IMR-90 (cell line): ENCODE data around the gene CMSS1. TPM values are rescaled to one million over a fixed set of nuclear protein-coding genes. Genes with fewer than 3 reads are reported as not detected.
A peak's percentile ranks its signal among the peaks of the same experiment; 100 is the strongest.

Experiments
- ATAC-seq: fragments of 200-7000 bp; cut with Tn5 transposase; 2 replicates; pipeline ENCODE4 v1.9.1; 2020; ENCODE audit warnings: low read depth, mild to moderate bottlenecking, moderate library complexity
- BruUV-seq: library from RNA; stranded (reverse); fragments of 400-500 nt; replicated peaks from 2 replicates; lab custom pipeline; 2021; lab: Mats Ljungman, UMichigan
- CTCF ChIA-PET: fragments of 300-600 bp; formaldehyde crosslinking; extraction: SDS; loops from one replicate; lab custom pipeline; 2021; ENCODE audit warnings: antibody characterized with exemption; lab: Yijun Ruan, JAX
- POLR2A ChIA-PET: fragments of 300-600 bp; sonication (Branson Sonifier 250); formaldehyde crosslinking; loops from one replicate; lab custom pipeline; 2022; ENCODE audit warnings: antibody characterized with exemption; ENCODE audit not compliant: unreplicated experiment; lab: Charles Lee
- DNase-seq: peaks from one replicate; pipeline ENCODE4 v3.0.0; 2013
- H2AFZ ChIP-seq: replicated peaks from 2 replicates; pipeline ENCODE3; 2013; ENCODE audit warnings: low read length, mild to moderate bottlenecking; ENCODE audit not compliant: poor library complexity
- H2AK5ac ChIP-seq: 2 replicates; pipeline ENCODE4 v1.6.1; 2013; ENCODE audit warnings: low read depth, low read length, inconsistent platforms
- H2AK9ac ChIP-seq: replicated peaks from 2 replicates; pipeline ENCODE3; 2013; ENCODE audit warnings: mild to moderate bottlenecking, low read depth, low read length, moderate library complexity; ENCODE audit not compliant: poor library complexity
- H2BK120ac ChIP-seq: 2 replicates; pipeline ENCODE4 v1.6.1; 2013; ENCODE audit warnings: low read depth, low read length, inconsistent platforms
- H2BK15ac ChIP-seq: 3 replicates; pipeline ENCODE4 v1.6.1; 2013; ENCODE audit warnings: low read depth, low read length, inconsistent platforms
- H2BK20ac ChIP-seq: 2 replicates; pipeline ENCODE4 v1.6.1; 2013; ENCODE audit warnings: low read depth, mild to moderate bottlenecking, inconsistent platforms, low read length, moderate library complexity
- H2BK5ac ChIP-seq: 2 replicates; pipeline ENCODE4 v1.6.1; 2013; ENCODE audit warnings: mild to moderate bottlenecking, low read depth, low read length, inconsistent platforms; ENCODE audit not compliant: poor library complexity, severe bottlenecking
- H3K14ac ChIP-seq: replicated peaks from 2 replicates; pipeline ENCODE4 v1.6.1; 2013; ENCODE audit warnings: low read depth, low read length, inconsistent platforms
- H3K18ac ChIP-seq: 2 replicates; pipeline ENCODE4 v1.6.1; 2013; ENCODE audit warnings: low read depth, low read length, control low read depth
- H3K23ac ChIP-seq: 2 replicates; pipeline ENCODE4 v1.6.1; 2013; ENCODE audit warnings: low read depth, low read length, inconsistent platforms
- H3K27ac ChIP-seq: 2 replicates; pipeline ENCODE4 v1.5.1; 2013; ENCODE audit warnings: mild to moderate bottlenecking, control low read depth, low read length; ENCODE audit not compliant: insufficient read depth
- H3K27me3 ChIP-seq: 2 replicates; pipeline ENCODE4 v1.6.1; 2013; ENCODE audit warnings: low read length; ENCODE audit not compliant: control insufficient read depth, insufficient read depth
- H3K36me3 ChIP-seq: 2 replicates; pipeline ENCODE4 v1.6.1; 2013; ENCODE audit warnings: low read length, mixed read lengths; ENCODE audit not compliant: control insufficient read depth, insufficient read depth
- H3K4ac ChIP-seq: 2 replicates; pipeline ENCODE4 v1.6.1; 2013; ENCODE audit warnings: low read depth, low read length, inconsistent platforms
- H3K4me1 ChIP-seq: 2 replicates; pipeline ENCODE4 v1.6.1; 2013; ENCODE audit warnings: low read length, mixed read lengths; ENCODE audit not compliant: control insufficient read depth, insufficient read depth
- H3K4me2 ChIP-seq: 2 replicates; pipeline ENCODE4 v1.6.1; 2013; ENCODE audit warnings: low read depth, mild to moderate bottlenecking, control low read depth, low read length, moderate library complexity
- H3K4me3 ChIP-seq: 2 replicates; pipeline ENCODE4 v1.5.1; 2013; ENCODE audit warnings: low read depth, mild to moderate bottlenecking, control low read depth, low read length, moderate library complexity; ENCODE audit not compliant: insufficient read depth
- H3K56ac ChIP-seq: 2 replicates; pipeline ENCODE4 v1.6.1; 2013; ENCODE audit warnings: low read length, inconsistent platforms; ENCODE audit not compliant: insufficient read depth; ENCODE audit errors: extremely low read depth
- H3K79me1 ChIP-seq, 2 experiments: 2 replicates each; pipeline ENCODE4 v1.6.1; 2013; ENCODE audit warnings: low read length in 2 of 2, inconsistent platforms in 1 of 2, low read depth in 1 of 2
- H3K9ac ChIP-seq: 2 replicates; pipeline ENCODE4 v1.6.1; 2013; ENCODE audit warnings: low read depth, low read length, control low read depth
- H3K9me1 ChIP-seq: 2 replicates; pipeline ENCODE4 v1.6.1; 2013; ENCODE audit warnings: low read length, inconsistent platforms; ENCODE audit not compliant: insufficient read depth
- H3K9me3 ChIP-seq: 2 replicates; pipeline ENCODE4 v1.6.1; 2013; ENCODE audit warnings: low read length; ENCODE audit not compliant: control insufficient read depth, insufficient read depth
- H4K20me1 ChIP-seq: 2 replicates; pipeline ENCODE4 v1.6.1; 2013; ENCODE audit warnings: low read length, inconsistent platforms; ENCODE audit not compliant: insufficient read depth
- H4K5ac ChIP-seq: 2 replicates; pipeline ENCODE4 v1.6.1; 2013; ENCODE audit warnings: mild to moderate bottlenecking, low read depth, low read length, control low read depth
- H4K8ac ChIP-seq, 2 experiments: 2 replicates each; pipeline ENCODE4 v1.6.1; 2013; ENCODE audit warnings: low read depth in 2 of 2, low read length in 2 of 2, control low read depth in 1 of 2, inconsistent platforms in 1 of 2
- H4K91ac ChIP-seq: 2 replicates; pipeline ENCODE4 v1.6.1; 2013; ENCODE audit warnings: low read depth, low read length, inconsistent platforms; ENCODE audit not compliant: insufficient read depth
- BHLHE40 ChIP-seq: fragments of 150-350 bp; IDR thresholded peaks from 2 replicates; pipeline ENCODE4 v1.6.1; 2016; ENCODE audit warnings: mild to moderate bottlenecking, low read depth, low read length
- CEBPB ChIP-seq: IDR thresholded peaks from 2 replicates; pipeline ENCODE4 v1.6.1; 2012; ENCODE audit warnings: low read depth, low read length, improper control_type of control experiment
- CHD1 ChIP-seq: IDR thresholded peaks from 2 replicates; pipeline ENCODE4 v1.6.1; 2012; ENCODE audit warnings: low read depth, low read length, improper control_type of control experiment
- FOS ChIP-seq: fragments of 150-350 bp; IDR thresholded peaks from 2 replicates; pipeline ENCODE4 v1.6.1; 2016; ENCODE audit warnings: low read depth, low read length
- MAFK ChIP-seq: IDR thresholded peaks from 2 replicates; pipeline ENCODE4 v1.6.1; 2012; ENCODE audit warnings: low read depth, low read length, improper control_type of control experiment
- MAZ ChIP-seq: IDR thresholded peaks from 2 replicates; pipeline ENCODE4 v1.6.1; 2012; ENCODE audit warnings: low read depth, mild to moderate bottlenecking, low read length, improper control_type of control experiment, moderate library complexity, borderline replicate concordance
- MXI1 ChIP-seq: IDR thresholded peaks from 2 replicates; pipeline ENCODE4 v1.6.1; 2012; ENCODE audit warnings: low read depth, mild to moderate bottlenecking, low read length, moderate library complexity, borderline replicate concordance
- NFE2L2 ChIP-seq: fragments of 150-350 bp; IDR thresholded peaks from 2 replicates; pipeline ENCODE4 v1.6.1; 2016; ENCODE audit warnings: low read depth, mild to moderate bottlenecking, low read length
- POLR2A ChIP-seq: IDR thresholded peaks from 2 replicates; pipeline ENCODE4 v1.6.1; 2012; ENCODE audit warnings: mild to moderate bottlenecking, low read depth, low read length
- RAD21 ChIP-seq: IDR thresholded peaks from 2 replicates; pipeline ENCODE4 v1.6.1; 2012; ENCODE audit warnings: low read length, improper control_type of control experiment
- RFX5 ChIP-seq: IDR thresholded peaks from 2 replicates; pipeline ENCODE4 v1.8.0; 2012; ENCODE audit warnings: low read depth, mild to moderate bottlenecking, low read length, moderate library complexity
- WGBS, 2 experiments: methylation state at CpG; one replicate each; pipeline versions ENCODE4 v1.1.5 to v1.1.7; 2013; ENCODE audit warnings: missing lambda C conversion rate in 2 of 2; ENCODE audit not compliant: insufficient read length in 1 of 2; ENCODE audit errors: extremely low coverage in 2 of 2; 5-methylcytosine and 5-hydroxymethylcytosine counted together
- dilution Hi-C: fragments of 300-500 bp; cut with HindIII; formaldehyde crosslinking; loops from one replicate; pipeline ENCODE4 v1.14.3; 2018; ENCODE audit warnings: low sequenced_read_pairs; ENCODE audit not compliant: unreplicated experiment
- in situ Hi-C: fragments of 300-500 bp; cut with MboI; formaldehyde crosslinking; loops from 3 replicates; pipeline ENCODE4 v1.14.3; 2019; ENCODE audit warnings: low sequenced_read_pairs, inconsistent platforms, mixed read lengths
- intact Hi-C: fragments of 100-400 bp; cut with micrococcal nuclease; formaldehyde crosslinking; loops from 2 replicates; pipeline ENCODE4 v1.10.0; 2022
- polyA plus RNA-seq, 3 experiments: library from polyadenylated mRNA; depleted of rRNA; stranded (reverse); fragments of >200 nt; gene quantifications; 2 replicates each; pipeline ENCODE4 v1.2.3, GENCODE V29; 2012; ENCODE audit warnings: low replicate concordance in 1 of 3
- total RNA-seq: library from RNA; depleted of rRNA; stranded (reverse); fragments of >200 nt; gene quantifications from 2 replicates; pipeline ENCODE4 v1.2.3, GENCODE V29; 2012
- TF ChIP-seq, protein P1 (sequence below): fragments of 150-350 bp; IDR thresholded peaks from 2 replicates; pipeline ENCODE4 v1.6.1; 2016; ENCODE audit warnings: low read depth, mild to moderate bottlenecking, low read length, moderate library complexity, borderline replicate concordance
- TF ChIP-seq, protein P2 (sequence below): fragments of 150-350 bp; IDR thresholded peaks from 2 replicates; pipeline ENCODE4 v1.6.1; 2017; ENCODE audit warnings: mild to moderate bottlenecking, antibody characterized with exemption, low read length, low read depth

CMSS1 gene
- total and polyA plus RNA-seq, 2 of the 4 experiments (the other 2 are of a cell fraction): 12.5 to 13.6 TPM

DNA sequence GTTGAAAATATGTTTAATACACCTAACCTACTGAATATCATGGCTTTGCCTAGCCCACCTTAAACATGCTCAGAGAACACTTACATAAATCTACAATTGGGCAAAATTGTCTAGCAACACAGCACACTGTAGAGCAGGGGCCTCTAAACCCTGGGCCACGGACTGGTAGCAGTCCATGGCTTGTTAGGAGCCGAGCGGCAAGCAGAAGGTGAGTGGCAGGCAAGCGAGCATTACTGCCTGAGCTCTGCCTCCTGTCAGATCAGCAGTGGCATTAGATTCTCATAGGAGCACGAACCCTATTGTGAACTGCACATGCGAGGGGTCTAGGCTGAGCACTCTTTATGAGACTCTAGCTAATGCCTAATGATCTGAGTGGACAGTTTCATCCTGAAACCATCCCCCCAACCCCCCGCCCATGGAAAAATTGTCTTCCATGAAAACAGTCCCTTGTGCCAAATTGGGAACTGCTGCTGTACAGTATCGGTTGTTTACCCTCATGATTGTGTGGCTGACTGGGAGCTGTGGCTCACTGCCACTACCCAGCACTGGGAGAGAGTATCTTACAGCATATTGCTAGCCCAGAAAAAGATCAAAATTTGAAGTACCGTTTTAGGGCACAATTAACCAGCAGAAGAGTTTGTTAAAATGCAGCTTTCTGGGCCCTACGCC is 26.1 kb downstream of the CMSS1 start:
- Histone ChIP-seq H2AK9ac (peak overlapping the region; percentile 29), H3K79me1 (peaks cover 21 to 60% of the 10 kb centered on the region in 2 experiments), H3K27ac (peak overlapping the region; percentile 88), H4K20me1 (peaks cover 5% of the 10 kb centered on the region), H2BK15ac (peak overlapping the region; percentile 61; the same call in 2 of the 3 replicates), H3K14ac (peak overlapping the region; percentile 64), H4K5ac (peak overlapping the region; percentile 83), H4K8ac (peak overlapping the region; percentile 24 to 71; a peak in 2 of 4 replicates), H3K4ac (peak overlapping the region; percentile 75), H2AK5ac (peak overlapping the region; percentile 91), H3K4me3 (no peak overlapping the region), H2BK120ac (peak overlapping the region; percentile 85), H4K91ac (peak overlapping the region; percentile 71), H3K18ac (peak overlapping the region; percentile 83), H3K23ac (peak overlapping the region; percentile 25; the same call in 1 of the 2 replicates), H3K9me1 (peaks cover 8% of the 10 kb centered on the region), H3K9ac (peak overlapping the region; percentile 50), H3K4me2 (peak overlapping the region; percentile 55), H3K56ac (no peak overlapping the region; the same call in 1 of the 2 replicates), H3K36me3 (peaks cover 7% of the 10 kb centered on the region), H3K27me3 (no peaks in the 10 kb centered on the region), H3K9me3 (no peaks in the 10 kb centered on the region), H2AFZ (peak overlapping the region; percentile 66), H2BK5ac (peak overlapping the region; percentile 93), H3K4me1 (peaks cover 15% of the 10 kb centered on the region), H2BK20ac (peak overlapping the region; percentile 76; the same call in 1 of the 2 replicates)
- in situ Hi-C loops: loop anchor here (25.0 kb wide), 1 partner anchor 894 kb away; no protein-coding TSS in a partner anchor
- dilution Hi-C loops: no loop called here
- ATAC-seq: peak; percentile 59
- intact Hi-C loops: loop anchor here (1.0 kb wide), 1 partner anchor 411 kb away; no protein-coding TSS in a partner anchor
- no TSS peak for BruUV-seq
- no peak for DNase-seq
- ChIA-PET CTCF (interaction anchor here (0.6 to 2.5 kb wide), 10 partner anchors 10 to 643 kb away, joined by 3 to 16 read pairs (median 4); no protein-coding TSS in a partner anchor), POLR2A (interaction anchor here (0.8 to 1.0 kb wide), 3 partner anchors 26 to 220 kb away, joined by 3 read pairs; no protein-coding TSS in a partner anchor)
- WGBS, 2 experiments: 46% methylated on average over 7 of the region's 10 CpGs; no CpG with 5 or more reads in 1 of the 2 experiments
- TF ChIP-seq NFE2L2 (no peak), RAD21 (no peak), BHLHE40 (no peak), CEBPB (no peak), RFX5 (no peak), MAFK (no peak), POLR2A (no peak), MAZ (no peak), FOS (no peak), CHD1 (no peak), MXI1 (no peak)
- TF ChIP-seq, protein P1, sequence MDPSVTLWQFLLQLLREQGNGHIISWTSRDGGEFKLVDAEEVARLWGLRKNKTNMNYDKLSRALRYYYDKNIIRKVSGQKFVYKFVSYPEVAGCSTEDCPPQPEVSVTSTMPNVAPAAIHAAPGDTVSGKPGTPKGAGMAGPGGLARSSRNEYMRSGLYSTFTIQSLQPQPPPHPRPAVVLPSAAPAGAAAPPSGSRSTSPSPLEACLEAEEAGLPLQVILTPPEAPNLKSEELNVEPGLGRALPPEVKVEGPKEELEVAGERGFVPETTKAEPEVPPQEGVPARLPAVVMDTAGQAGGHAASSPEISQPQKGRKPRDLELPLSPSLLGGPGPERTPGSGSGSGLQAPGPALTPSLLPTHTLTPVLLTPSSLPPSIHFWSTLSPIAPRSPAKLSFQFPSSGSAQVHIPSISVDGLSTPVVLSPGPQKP: no peak
- TF ChIP-seq, protein P2, sequence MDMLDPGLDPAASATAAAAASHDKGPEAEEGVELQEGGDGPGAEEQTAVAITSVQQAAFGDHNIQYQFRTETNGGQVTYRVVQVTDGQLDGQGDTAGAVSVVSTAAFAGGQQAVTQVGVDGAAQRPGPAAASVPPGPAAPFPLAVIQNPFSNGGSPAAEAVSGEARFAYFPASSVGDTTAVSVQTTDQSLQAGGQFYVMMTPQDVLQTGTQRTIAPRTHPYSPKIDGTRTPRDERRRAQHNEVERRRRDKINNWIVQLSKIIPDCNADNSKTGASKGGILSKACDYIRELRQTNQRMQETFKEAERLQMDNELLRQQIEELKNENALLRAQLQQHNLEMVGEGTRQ: no peak
